Measurements from ENCODE around the gene MRPL37.
"Not testable (repeated sequence)": the region's sequence is repeated elsewhere in the genome, so short reads cannot be mapped to it uniquely, and the experiment has no call there.

MRPL37 gene

GRCh38 chr1:54199765-54200518 lies at the start of gene MRPL37, which contains the start of gene CYB5RL:
TSS of gene MRPL37 (plus strand) at chr1:54200167. CDS start at chr1:54200244, 77 bp downstream.
TSS of gene CYB5RL (minus strand) at chr1:54200030. CDS start at chr1:54195616, 4,414 bp downstream.
- DNase-seq (ENCODE audit: low spot score), result peak; percentile 95

- no peak for DNase-seq (ENCODE audit: low spot score)
Observed at GRCh38 chr1:54151013-54151412, 49.0 kb upstream of the MRPL37 start.

- DNase-seq (ENCODE audit: low spot score), result no peak
Observed at GRCh38 chr1:54152696-54153095, 47.3 kb upstream of the MRPL37 start, which contains the start of gene CDCP2. TSS of gene CDCP2 (minus strand) at chr1:54153000. CDS start at chr1:54152922, 78 bp downstream.

GRCh38 chr1:54153535-54154439 lies 46.2 kb upstream of the MRPL37 start:
- DNase-seq (ENCODE audit: low spot score), result no peak

- DNase-seq (ENCODE audit: low spot score), result no peak
Observed at GRCh38 chr1:54156201-54156600, 43.8 kb upstream of the MRPL37 start.

GRCh38 chr1:54156986-54157385 lies 43.0 kb upstream of the MRPL37 start:
- DNase-seq (ENCODE audit: low spot score), result no peak

- DNase-seq (ENCODE audit: low spot score), result no peak
Observed at GRCh38 chr1:54157401-54157800, 42.6 kb upstream of the MRPL37 start.

- no peak for DNase-seq (ENCODE audit: low spot score)
Observed at GRCh38 chr1:54158071-54158470, 41.9 kb upstream of the MRPL37 start.

- no peak for DNase-seq (ENCODE audit: low spot score)
Observed at GRCh38 chr1:54159733-54160316, 40.1 kb upstream of the MRPL37 start.

- DNase-seq (ENCODE audit: low spot score), result no peak
Observed at GRCh38 chr1:54160351-54160750, 39.6 kb upstream of the MRPL37 start.

- no peak for DNase-seq (ENCODE audit: low spot score)
Observed at GRCh38 chr1:54161495-54162168, 38.3 kb upstream of the MRPL37 start.

- no peak for DNase-seq (ENCODE audit: low spot score)
Observed at GRCh38 chr1:54163051-54163450, 36.9 kb upstream of the MRPL37 start.

- DNase-seq (ENCODE audit: low spot score), result no peak
Observed at GRCh38 chr1:54163573-54163972, 36.4 kb upstream of the MRPL37 start.

- DNase-seq (ENCODE audit: low spot score), result no peak
Observed at GRCh38 chr1:54165146-54165545, 34.8 kb upstream of the MRPL37 start.

GRCh38 chr1:54166357-54166756 lies 33.6 kb upstream of the MRPL37 start:
- not testable (repeated sequence) for DNase-seq (ENCODE audit: low spot score)

- DNase-seq (ENCODE audit: low spot score), result no peak
Observed at GRCh38 chr1:54167422-54168139, 32.4 kb upstream of the MRPL37 start.

GRCh38 chr1:54168206-54168965 lies 31.6 kb upstream of the MRPL37 start:
- DNase-seq (ENCODE audit: low spot score), result no peak

GRCh38 chr1:54169068-54169467 lies 30.9 kb upstream of the MRPL37 start:
- no peak for DNase-seq (ENCODE audit: low spot score)

- DNase-seq (ENCODE audit: low spot score), result no peak
Observed at GRCh38 chr1:54171016-54171415, 29.0 kb upstream of the MRPL37 start.

- no peak for DNase-seq (ENCODE audit: low spot score)
Observed at GRCh38 chr1:54171606-54172005, 28.4 kb upstream of the MRPL37 start.

All from pons (tissue), 1 donor.